SK-N-SH (cell line): ENCODE results near the gene KPNA5. TPM values are rescaled to one million over a fixed set of nuclear protein-coding genes. Genes with fewer than 3 reads are reported as not detected.

Experiments
- CTCF ChIA-PET: fragments of 300-600, 350-600 bp; formaldehyde crosslinking; extraction: SDS; loops from one replicate; lab custom pipeline; 2021; lab: Yijun Ruan, JAX
- POLR2A ChIA-PET: fragments of 350-600 bp; sonication (Branson Sonifier 250); formaldehyde crosslinking; extraction: SDS; loops from one replicate; lab custom pipeline; 2020; ENCODE audit warnings: antibody characterized with exemption, inconsistent platforms; lab: Yijun Ruan, JAX
- DNase-seq: peaks from one replicate; pipeline ENCODE4 v3.0.0; 2012
- H2AFZ ChIP-seq: fragments of 200-600 bp; sonication (generic); 2 replicates; pipeline ENCODE4 v1.8.1; 2016; ENCODE audit warnings: antibody characterized with exemption, mild to moderate bottlenecking, low read depth
- H3F3A ChIP-seq: fragments of 200-600 bp; sonication (generic); replicated peaks from 2 replicates; pipeline ENCODE3; 2016; ENCODE audit warnings: antibody characterized with exemption, mild to moderate bottlenecking; ENCODE audit not compliant: insufficient read depth
- H3K27ac ChIP-seq, 2 experiments: fragments of 200-500 bp in 1 of 2; fragments of 200-600 bp in 1 of 2; sonication (Bioruptor generic) in 1 of 2; sonication (generic), shearing (Covaris generic) in 1 of 2; 2 replicates each; pipeline versions ENCODE4 v1.5.1 to v1.6.1; 2014 to 2016; ENCODE audit warnings: low read depth in 2 of 2, inconsistent platforms in 1 of 2, low read length in 1 of 2, mild to moderate bottlenecking in 1 of 2, mixed read lengths in 1 of 2
- H3K27me3 ChIP-seq: fragments of 200-600 bp; sonication (generic), shearing (Covaris generic); 2 replicates; pipeline ENCODE4 v1.6.1; 2016; ENCODE audit warnings: mixed run types; ENCODE audit not compliant: insufficient read depth
- H3K36me3 ChIP-seq, 2 experiments: fragments of 200-500 bp in 1 of 2; fragments of 200-600 bp in 1 of 2; sonication (Bioruptor generic) in 1 of 2; sonication (generic) in 1 of 2; replicated peaks in 1 of 2; 2 replicates each; pipeline versions ENCODE3 to v1.5.1; 2014 to 2016; ENCODE audit warnings: low read length in 1 of 2, mild to moderate bottlenecking in 1 of 2; ENCODE audit not compliant: insufficient read depth in 2 of 2, control insufficient read depth in 1 of 2
- H3K4me1 ChIP-seq, 2 experiments: fragments of 200-500 bp in 1 of 2; fragments of 200-600 bp in 1 of 2; sonication (Bioruptor generic) in 1 of 2; sonication (generic), shearing (Covaris generic) in 1 of 2; 2 replicates each; pipeline versions ENCODE4 v1.5.1 to v1.6.1; 2014 to 2016; ENCODE audit warnings: low read depth in 1 of 2, low read length in 1 of 2, mixed run types in 1 of 2; ENCODE audit not compliant: insufficient read depth in 2 of 2, control insufficient read depth in 1 of 2
- H3K4me2 ChIP-seq: fragments of 200-600 bp; sonication (generic), shearing (Covaris generic); 2 replicates; pipeline ENCODE4 v1.6.1; 2017; ENCODE audit warnings: mixed run types
- H3K4me3 ChIP-seq, 2 experiments: fragments of 200-500 bp in 1 of 2; fragments of 200-600 bp in 1 of 2; sonication (Bioruptor generic) in 1 of 2; sonication (generic), shearing (Covaris generic) in 1 of 2; 2 replicates each; pipeline versions ENCODE4 v1.5.1 to v1.8.1; 2014 to 2016; ENCODE audit warnings: low read depth in 2 of 2, inconsistent platforms in 1 of 2, low read length in 1 of 2, mild to moderate bottlenecking in 1 of 2, mixed read lengths in 1 of 2, moderate library complexity in 1 of 2
- H3K79me2 ChIP-seq: fragments of 200-600 bp; sonication (generic); 2 replicates; pipeline ENCODE4 v1.8.1; 2017; ENCODE audit warnings: mild to moderate bottlenecking; ENCODE audit not compliant: insufficient read depth
- H3K9ac ChIP-seq: fragments of 200-600 bp; sonication (generic); 2 replicates; pipeline ENCODE4 v1.6.1; 2017; ENCODE audit warnings: mixed run types
- H3K9me2 ChIP-seq: fragments of 200-600 bp; sonication (generic); 2 replicates; pipeline ENCODE4 v1.6.1; 2017; ENCODE audit warnings: mixed run types
- H3K9me3 ChIP-seq: fragments of 200-600 bp; sonication (generic); 2 replicates; pipeline ENCODE4 v1.6.1; 2017; ENCODE audit warnings: mixed run types, mild to moderate bottlenecking, moderate library complexity
- H4K20me1 ChIP-seq: fragments of 200-600 bp; sonication (generic); 2 replicates; pipeline ENCODE4 v1.6.1; 2017; ENCODE audit warnings: mild to moderate bottlenecking, mixed run types; ENCODE audit not compliant: insufficient read depth
- CHD2 ChIP-seq: fragments of 150-350 bp; IDR thresholded peaks from 2 replicates; pipeline ENCODE4 v1.6.1; 2018; ENCODE audit warnings: low read length; ENCODE audit not compliant: partially characterized antibody
- CTCF ChIP-seq: fragments of 200-600 bp; sonication (generic); IDR thresholded peaks from 2 replicates; pipeline ENCODE4 v1.6.1; 2017; ENCODE audit warnings: antibody characterized with exemption, mild to moderate bottlenecking, moderate library complexity
- ELF1 ChIP-seq: IDR thresholded peaks from 2 replicates; pipeline ENCODE4 v1.4.0; 2012
- GABPA ChIP-seq: IDR thresholded peaks from 2 replicates; pipeline ENCODE4 v1.4.0; 2012; ENCODE audit warnings: low read depth, mild to moderate bottlenecking
- JUND ChIP-seq: IDR thresholded peaks from 2 replicates; pipeline ENCODE4 v1.4.0; 2012
- MAX ChIP-seq: IDR thresholded peaks from 2 replicates; pipeline ENCODE4 v1.4.0; 2012; ENCODE audit warnings: low read depth
- MEF2A ChIP-seq: IDR thresholded peaks from 2 replicates; pipeline ENCODE4 v1.4.0; 2012; ENCODE audit warnings: low read depth, borderline replicate concordance
- MXI1 ChIP-seq: IDR thresholded peaks from 2 replicates; pipeline ENCODE4 v1.6.1; 2012; ENCODE audit warnings: mild to moderate bottlenecking, low read depth, low read length, improper control_type of control experiment
- NRF1 ChIP-seq: IDR thresholded peaks from 2 replicates; pipeline ENCODE4 v1.6.1; 2012; ENCODE audit warnings: low read depth, mild to moderate bottlenecking, low read length
- PBX3 ChIP-seq: IDR thresholded peaks from 2 replicates; pipeline ENCODE4; 2012
- RAD21 ChIP-seq: IDR thresholded peaks from 2 replicates; pipeline ENCODE4 v1.6.1; 2012; ENCODE audit warnings: mild to moderate bottlenecking, low read length
- REST ChIP-seq: IDR thresholded peaks from 2 replicates; pipeline ENCODE4 v1.6.1; 2012; ENCODE audit warnings: mild to moderate bottlenecking, low read depth, low read length, moderate library complexity
- RXRA ChIP-seq: IDR thresholded peaks from 2 replicates; pipeline ENCODE4 v1.4.0; 2012; ENCODE audit warnings: low read depth, mild to moderate bottlenecking, borderline replicate concordance
- SMC3 ChIP-seq: IDR thresholded peaks from 2 replicates; pipeline ENCODE4 v1.6.1; 2012; ENCODE audit warnings: low read depth, low read length, improper control_type of control experiment
- TAF1 ChIP-seq: IDR thresholded peaks from 2 replicates; pipeline ENCODE4 v1.6.1; 2012; ENCODE audit warnings: low read depth, mild to moderate bottlenecking, low read length, moderate library complexity, borderline replicate concordance
- TCF12 ChIP-seq: IDR thresholded peaks from 2 replicates; pipeline ENCODE4 v1.4.0; 2012
- YY1 ChIP-seq: IDR thresholded peaks from 2 replicates; pipeline ENCODE4 v1.4.0; 2012; ENCODE audit warnings: low read depth, mild to moderate bottlenecking
- WGBS: methylation state at CpG from one replicate; pipeline ENCODE4 v1.1.6; 2017; ENCODE audit warnings: low lambda C conversion rate; 5-methylcytosine and 5-hydroxymethylcytosine counted together
- polyA plus RNA-seq, 3 experiments: library from polyadenylated mRNA; depleted of rRNA; stranded (reverse); fragments of >200 nt; gene quantifications; 2 replicates each; pipeline ENCODE4 v1.2.3, GENCODE V29; 2012
- TF ChIP-seq, protein P1 (sequence below): fragments of 150-350 bp; IDR thresholded peaks from 2 replicates; pipeline ENCODE4 v1.6.1; 2016; ENCODE audit warnings: mild to moderate bottlenecking, low read depth, low read length
- TF ChIP-seq, protein P2 (sequence below): fragments of 150-350 bp; IDR thresholded peaks from 2 replicates; pipeline ENCODE4 v1.6.1; 2017; ENCODE audit warnings: antibody characterized with exemption, low read length, low read depth, borderline replicate concordance

Gene KPNA5
- polyA plus RNA-seq, 1 of the 3 experiments (the other 2 are of a cell fraction): 1.9 TPM

GRCh38 chr6:116766506-116767176, 85.6 kb downstream of the KPNA5 start:
- peak overlapping the region in 1 of 2 experiments; percentile 2; a peak in 2 of 4 replicates for H3K27ac ChIP-seq
- no peaks in the 10 kb centered on the region for H3K36me3 ChIP-seq
- H3K4me2 ChIP-seq: no peak overlapping the region
- no peak overlapping the region for H3K9ac ChIP-seq
- peak; percentile 27 for DNase-seq
- H2AFZ ChIP-seq: no peak overlapping the region
- peaks cover 14% of the 10 kb centered on the region; the same call in 1 of the 2 replicates for H3K27me3 ChIP-seq
- no peak overlapping the region for H3K4me3 ChIP-seq
- POLR2A ChIA-PET: no interaction called here
- CTCF ChIA-PET: interaction anchor here (1.1 to 1.8 kb wide), 3 partner anchors 13 to 57 kb away, joined by 3 to 7 read pairs (median 3); no protein-coding TSS in a partner anchor
- 53% methylated on average over 5 of the region's 5 CpGs for WGBS
- no peaks in the 10 kb centered on the region for H3K79me2 ChIP-seq
- no peaks in the 10 kb centered on the region for H3F3A ChIP-seq
- no peaks in the 10 kb centered on the region for H4K20me1 ChIP-seq
- no peaks in the 10 kb centered on the region for H3K9me2 ChIP-seq
- TF ChIP-seq TCF12 (no peak), PBX3 (no peak), YY1 (no peak), NRF1 (no peak), SMC3 (no peak), CTCF (no peak), TAF1 (no peak), MEF2A (no peak), RAD21 (no peak), JUND (no peak), MXI1 (no peak), GABPA (no peak), ELF1 (no peak), RXRA (no peak), CHD2 (no peak), MAX (no peak), REST (no peak)
- TF ChIP-seq, protein P1, sequence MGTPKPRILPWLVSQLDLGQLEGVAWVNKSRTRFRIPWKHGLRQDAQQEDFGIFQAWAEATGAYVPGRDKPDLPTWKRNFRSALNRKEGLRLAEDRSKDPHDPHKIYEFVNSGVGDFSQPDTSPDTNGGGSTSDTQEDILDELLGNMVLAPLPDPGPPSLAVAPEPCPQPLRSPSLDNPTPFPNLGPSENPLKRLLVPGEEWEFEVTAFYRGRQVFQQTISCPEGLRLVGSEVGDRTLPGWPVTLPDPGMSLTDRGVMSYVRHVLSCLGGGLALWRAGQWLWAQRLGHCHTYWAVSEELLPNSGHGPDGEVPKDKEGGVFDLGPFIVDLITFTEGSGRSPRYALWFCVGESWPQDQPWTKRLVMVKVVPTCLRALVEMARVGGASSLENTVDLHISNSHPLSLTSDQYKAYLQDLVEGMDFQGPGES: no peak
- TF ChIP-seq, protein P2, sequence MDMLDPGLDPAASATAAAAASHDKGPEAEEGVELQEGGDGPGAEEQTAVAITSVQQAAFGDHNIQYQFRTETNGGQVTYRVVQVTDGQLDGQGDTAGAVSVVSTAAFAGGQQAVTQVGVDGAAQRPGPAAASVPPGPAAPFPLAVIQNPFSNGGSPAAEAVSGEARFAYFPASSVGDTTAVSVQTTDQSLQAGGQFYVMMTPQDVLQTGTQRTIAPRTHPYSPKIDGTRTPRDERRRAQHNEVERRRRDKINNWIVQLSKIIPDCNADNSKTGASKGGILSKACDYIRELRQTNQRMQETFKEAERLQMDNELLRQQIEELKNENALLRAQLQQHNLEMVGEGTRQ: no peak
- TF ChIP-seq, all 33 proteins: peak for 0
- H3K4me1 ChIP-seq: peaks cover 0 to 11% of the 10 kb centered on the region in 2 experiments; a peak in 2 of 4 replicates
- no peaks in the 10 kb centered on the region for H3K9me3 ChIP-seq
